Posterior vena cava (tissue), 2 donors: Measurements from ENCODE around the gene CACNA1B. TPM values are rescaled to one million over a fixed set of nuclear protein-coding genes. Genes with fewer than 3 reads are reported as not detected.

Experiments
- DNase-seq: peaks from one replicate; pipeline ENCODE4 v3.0.0-alpha.2; 2020; ENCODE audit warnings: low spot score
- intact Hi-C, 2 donors: fragments of 100-400 bp; cut with DNase I; formaldehyde crosslinking; loops; one replicate each; pipeline versions ENCODE4 v1.14.1 to v1.14.2; 2022 to 2023
- total RNA-seq, 2 donors: library from RNA; stranded (reverse); fragmentation: NEBNext Ultra II Directional; extraction: Animal tissue kit (Norgen Biotek cat#: 25700); gene quantifications; one replicate each; pipeline ENCODE4 v1.2.1, GENCODE V29; 2021
- donor health status: DM: yes; HTN: yes; CAD: no.
- donor health status: DM: yes; HTN: yes; CAD: no.

Gene CACNA1B
- total RNA-seq, 2 donors from 2014 or later: 0.09 to 0.10 TPM

DNA sequence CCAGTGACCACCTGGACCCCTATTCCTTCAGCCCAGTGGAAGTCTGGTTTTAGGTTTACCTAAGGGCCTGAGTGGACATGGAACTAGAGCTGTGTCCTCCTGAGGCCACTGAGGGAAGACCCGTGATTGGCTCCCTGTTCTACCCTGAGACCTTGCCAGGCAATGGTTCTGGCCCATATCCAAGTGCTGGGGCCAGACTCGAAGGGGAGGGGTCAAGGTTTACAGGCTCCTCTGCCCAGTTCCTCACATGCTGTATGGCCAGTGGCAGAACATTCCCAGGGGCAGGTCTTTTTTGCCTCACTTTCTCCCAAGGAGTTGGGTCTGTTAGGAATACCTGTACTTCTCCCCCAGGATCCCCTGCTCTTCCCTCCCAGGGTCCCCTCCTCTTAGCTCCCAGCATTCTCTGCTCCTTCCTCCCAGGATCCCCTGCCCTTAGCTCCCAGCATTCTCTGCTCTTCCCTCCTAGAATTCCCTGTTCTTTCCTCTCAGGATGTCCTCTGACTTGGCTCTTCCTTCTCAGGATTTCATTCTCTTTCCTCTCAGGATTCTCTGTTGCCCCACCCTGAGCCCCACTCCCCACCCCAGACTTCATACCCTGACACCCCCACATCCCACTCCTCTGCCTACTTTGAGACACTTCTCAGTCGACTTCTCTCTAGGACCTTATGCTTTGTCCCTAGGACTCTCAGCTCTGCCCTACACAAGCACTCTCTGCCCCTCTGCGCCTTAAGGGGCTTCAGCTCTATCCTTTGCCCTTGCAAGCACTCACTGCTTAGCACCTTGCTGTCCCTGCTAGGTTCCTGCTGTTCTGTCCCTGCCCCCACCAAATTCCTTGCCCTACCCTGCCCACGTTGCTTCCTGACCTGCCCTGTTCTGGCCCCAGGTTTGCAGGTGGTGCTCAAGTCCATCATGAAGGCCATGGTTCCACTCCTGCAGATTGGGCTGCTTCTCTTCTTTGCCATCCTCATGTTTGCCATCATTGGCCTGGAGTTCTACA is 36.5 kb downstream of the CACNA1B start:
- DNase-seq: no peak
- intact Hi-C loops: no loop called here

DNA sequence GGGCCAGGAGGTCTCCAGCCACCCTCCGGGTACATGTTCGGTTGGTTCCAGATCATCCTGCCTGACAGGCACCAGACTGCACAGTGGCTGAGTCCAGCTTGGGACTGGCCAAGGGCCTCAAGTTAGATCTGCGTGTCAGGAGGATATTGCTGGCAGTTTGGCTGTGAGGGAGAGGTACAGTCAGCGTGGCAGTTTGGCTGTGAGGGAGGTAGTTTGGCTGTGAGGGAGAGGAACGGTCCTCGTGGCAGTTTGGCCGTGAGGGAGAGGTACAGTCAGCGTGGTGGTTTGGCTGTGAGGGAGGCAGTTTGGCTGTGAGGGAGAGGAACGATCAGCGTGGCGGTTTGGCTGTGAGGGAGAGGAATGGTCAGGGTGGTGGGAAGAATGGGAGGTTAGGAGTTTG is 39.0 kb downstream of the CACNA1B start:
- DNase-seq: no peak
- intact Hi-C loops: no loop called here

DNA sequence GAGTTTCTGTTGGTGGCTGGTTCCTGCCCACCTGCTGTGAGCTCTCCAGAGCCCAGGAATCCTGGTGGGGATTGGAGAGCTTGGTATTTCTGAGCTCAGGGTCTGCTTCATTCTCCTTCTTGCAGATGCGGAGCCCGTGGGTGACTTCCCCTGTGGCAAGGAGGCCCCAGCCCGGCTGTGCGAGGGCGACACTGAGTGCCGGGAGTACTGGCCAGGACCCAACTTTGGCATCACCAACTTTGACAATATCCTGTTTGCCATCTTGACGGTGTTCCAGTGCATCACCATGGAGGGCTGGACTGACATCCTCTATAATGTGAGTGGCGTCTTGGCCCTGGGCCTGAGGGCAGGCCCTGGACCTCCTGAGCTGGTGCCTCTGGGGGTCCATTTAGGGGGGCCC is 39.5 kb downstream of the CACNA1B start:
- intact Hi-C loops: no loop called here
- DNase-seq: no peak

DNA sequence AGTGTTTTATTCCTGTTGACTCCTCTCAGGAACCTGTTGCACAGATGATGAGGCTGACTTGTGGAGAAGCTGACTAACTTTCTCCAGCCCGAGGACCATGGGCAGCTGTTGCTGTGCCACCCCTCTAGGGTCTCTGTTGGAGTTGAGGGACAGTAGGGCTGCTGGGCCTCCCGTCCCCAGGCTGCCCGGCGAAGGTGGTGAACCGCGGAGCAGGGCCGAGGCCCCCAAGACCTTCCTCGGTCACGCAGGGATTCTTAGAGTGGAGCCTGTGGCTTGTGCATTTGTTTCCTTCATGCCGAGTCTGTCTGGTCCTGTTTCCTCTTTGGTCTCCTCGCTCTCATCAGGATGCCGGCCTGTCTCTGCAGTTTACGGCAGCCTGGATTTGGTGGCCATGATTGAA is 40.2 kb downstream of the CACNA1B start:
- DNase-seq: no peak
- intact Hi-C loops: no loop called here

DNA sequence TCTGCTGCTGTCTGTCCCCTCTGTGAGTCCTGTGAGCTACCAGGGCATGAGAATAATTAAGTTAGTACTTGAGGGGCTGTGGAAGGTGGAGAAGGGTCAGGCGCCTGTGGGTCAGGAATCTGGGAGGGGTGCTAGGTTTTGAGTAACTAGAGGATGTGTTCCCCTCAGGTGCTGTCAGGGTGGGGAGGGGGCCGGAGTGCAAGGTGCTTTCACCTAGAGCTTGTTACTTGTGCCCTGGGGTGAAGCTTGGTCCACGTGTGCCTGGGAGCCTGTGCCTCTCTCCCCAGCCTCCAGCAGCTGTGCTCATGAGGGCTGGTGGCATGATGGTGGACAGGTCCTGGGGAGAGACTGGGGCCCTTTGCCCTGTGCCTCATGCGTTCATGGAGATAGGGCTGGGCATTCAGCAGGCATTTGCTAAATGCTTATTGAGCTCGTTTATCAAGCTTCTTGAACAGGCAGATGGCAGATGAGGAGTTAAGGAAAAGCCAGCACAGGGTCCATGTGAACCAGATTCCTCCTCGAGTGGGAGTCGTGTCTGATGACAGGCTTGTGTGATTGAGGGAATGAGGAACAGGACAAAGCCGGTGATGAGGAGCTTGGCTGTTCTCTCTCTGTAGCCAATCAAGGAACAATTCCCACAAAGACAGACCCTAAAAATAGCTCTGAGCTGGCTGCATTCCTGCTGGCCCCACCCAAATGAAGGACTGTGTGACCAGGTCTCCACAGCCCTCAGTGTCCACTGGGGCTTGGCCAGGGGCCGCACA is 40.9 kb downstream of the CACNA1B start:
- no peak for DNase-seq
- intact Hi-C loops: no loop called here

DNA sequence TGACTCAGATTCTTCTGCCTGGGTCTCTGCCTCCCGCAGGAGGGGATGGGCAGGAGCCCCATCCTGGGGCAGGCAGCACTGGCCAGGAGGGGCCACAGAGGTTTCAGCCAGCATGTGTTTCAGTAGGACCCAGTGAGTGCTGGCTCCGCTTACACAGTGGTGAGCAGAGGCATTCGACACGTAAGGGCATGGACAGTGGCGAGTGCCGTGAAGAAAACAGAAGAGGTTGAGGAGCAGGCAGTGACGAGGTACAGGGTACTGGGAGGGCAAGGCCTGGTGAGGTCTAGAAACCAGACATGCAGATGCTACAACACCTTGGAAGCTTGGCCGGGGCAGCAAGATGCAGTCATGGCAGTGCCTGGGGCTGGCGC is 41.5 kb downstream of the CACNA1B start:
- intact Hi-C loops: no loop called here
- no peak for DNase-seq

DNA sequence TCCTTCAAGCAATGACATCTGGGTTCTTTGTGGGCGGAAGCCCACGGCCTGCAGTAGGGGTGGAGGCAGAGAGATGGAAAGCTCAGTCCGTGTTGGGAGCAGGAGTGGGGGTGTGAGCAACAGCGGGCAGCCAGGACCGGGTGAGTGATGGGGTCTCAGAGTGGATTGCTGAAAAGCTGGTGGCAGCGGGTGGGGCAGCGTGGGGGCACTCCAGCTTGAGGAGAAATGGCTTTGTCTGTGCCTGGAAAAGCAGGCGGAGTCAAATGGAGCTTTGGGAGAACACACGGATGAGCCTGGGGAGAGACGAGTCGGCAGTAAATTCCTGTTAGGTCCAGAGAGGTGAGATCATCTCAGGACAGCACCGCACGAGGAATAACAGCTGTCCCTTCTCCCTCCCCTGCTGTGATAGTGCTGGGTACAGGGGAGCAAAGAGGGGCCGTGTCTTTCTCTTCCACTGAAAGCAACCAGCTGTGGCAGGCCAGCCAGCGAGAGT is 42.1 kb downstream of the CACNA1B start:
- no peak for DNase-seq
- intact Hi-C loops: no loop called here

DNA sequence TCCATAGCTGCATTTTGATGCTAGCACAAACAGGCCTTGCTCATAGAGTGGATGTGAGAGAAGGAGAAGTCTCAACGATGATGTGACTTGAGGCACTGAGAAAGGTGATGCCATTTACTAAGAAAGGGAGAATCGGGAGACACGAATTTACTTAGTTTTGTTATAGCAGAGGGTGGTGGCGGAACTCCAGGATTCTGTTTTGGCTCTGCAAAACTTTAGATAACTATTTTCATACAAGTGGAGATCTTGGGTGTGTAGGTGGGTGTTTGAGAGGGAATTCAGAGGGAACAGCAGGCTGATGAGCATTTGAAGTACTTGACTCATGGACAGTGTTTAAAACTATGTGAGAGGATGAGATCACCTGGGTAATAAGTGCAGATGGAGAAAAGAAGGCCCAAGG is 43.2 kb downstream of the CACNA1B start:
- no peak for DNase-seq
- intact Hi-C loops: no loop called here

DNA sequence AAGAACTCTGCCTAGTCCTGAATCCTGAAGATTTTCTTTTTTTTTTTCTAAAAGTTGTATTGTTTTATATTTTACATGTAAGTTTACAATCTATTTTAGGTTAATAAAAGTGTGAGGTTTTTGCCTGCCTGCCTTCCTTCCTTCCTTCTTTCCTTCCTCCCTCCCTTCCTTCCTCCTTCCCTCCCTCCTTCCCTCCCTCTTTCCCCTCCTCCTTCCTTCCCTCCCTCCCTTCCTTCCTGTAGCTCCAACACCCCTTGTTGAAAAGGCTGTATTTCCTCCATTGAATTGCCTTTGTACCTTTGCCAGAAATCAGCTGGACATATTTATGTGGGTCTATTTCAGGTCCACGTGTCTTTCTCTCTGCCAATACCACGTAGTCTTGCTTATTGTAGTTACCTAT is 46.6 kb downstream of the CACNA1B start:
- DNase-seq: no peak
- intact Hi-C loops: no loop called here

DNA sequence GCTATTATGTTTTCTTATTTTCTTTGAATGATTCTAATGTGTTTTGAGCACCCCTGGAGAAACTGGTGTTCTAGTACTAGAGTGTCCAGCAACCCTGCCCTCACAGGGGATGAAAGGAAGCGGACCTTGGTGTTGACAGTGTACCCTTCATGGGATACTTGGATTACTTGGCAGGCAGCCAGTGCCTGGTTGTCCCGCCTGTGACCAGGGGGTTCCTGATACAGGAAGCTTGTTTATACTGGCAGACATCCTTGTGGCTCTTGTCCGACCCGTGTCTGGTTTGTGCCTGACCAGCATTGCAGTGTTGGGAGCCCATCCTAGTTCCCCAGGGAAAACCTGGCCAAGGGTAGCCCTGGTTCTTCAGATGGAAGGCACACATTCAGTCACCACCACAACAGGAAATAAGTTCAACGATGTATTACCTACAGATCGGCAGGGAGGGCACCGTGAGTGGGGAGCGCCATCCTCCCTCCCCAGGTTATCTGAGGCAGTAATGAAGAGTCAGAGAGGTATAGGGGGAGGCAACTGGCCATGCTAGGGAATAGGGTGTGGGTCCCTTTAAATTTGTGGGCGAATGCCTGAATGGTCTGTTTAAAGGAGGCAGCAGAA is 47.3 kb downstream of the CACNA1B start:
- DNase-seq: no peak
- intact Hi-C loops: no loop called here

DNA sequence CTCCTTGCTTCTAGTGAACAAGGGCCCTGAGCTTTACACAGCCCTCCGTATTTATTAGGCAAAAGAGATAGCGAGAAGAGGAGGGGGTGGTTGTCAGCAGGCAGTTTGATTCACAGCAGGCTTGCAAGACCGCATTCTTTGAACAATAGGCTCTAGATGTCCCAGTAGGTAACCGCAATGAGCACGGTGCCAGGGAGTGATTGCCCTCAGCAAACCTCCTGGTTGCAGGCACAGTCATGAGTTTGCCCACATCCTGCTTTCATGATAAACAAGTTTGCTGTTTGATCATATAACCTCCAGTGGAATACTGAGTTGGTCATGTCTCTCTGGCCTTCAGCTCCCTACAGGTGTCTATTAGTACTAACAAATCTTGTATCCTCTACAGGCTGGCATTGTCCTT is 66.1 kb downstream of the CACNA1B start:
- DNase-seq: no peak
- intact Hi-C loops: no loop called here

DNA sequence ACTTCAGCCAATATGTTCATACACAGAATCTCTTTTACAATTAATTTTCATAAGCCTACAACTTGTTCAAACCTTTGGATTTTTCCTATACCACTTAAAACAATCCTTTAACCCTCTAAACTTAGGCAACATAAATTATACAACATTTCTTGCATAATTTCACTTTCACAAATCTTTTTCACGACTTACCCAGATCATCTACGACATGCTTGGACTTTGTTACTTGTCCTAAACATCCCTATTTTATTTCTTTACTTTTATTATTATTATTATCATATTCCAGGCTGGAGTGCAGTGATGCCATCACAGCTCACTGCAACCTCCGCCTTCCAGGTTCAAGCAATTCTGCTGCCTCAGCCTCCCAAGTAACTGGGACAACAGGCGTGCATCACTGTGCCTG is 68.0 kb downstream of the CACNA1B start:
- no peak for DNase-seq
- intact Hi-C loops: no loop called here

DNA sequence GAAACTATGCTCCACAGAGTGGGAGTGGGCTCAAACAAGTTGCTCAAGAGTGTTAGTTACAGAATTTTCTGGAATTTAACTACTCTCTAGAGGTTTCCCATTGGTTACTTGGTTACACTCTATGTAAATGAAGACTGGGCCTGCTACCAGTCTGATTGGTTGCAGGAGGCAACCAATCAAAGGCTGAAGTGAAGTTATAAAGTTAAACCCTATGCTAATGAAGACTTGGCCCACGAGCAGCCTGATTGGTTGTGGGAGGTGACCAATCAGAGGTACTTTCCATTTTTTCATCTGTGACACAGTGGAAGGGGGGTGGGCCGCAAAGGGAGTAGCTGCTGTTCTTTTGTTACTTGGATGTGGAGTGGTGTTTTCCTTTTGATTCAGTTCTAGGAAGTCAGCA is 69.4 kb downstream of the CACNA1B start:
- no peak for DNase-seq
- intact Hi-C loops: no loop called here

DNA sequence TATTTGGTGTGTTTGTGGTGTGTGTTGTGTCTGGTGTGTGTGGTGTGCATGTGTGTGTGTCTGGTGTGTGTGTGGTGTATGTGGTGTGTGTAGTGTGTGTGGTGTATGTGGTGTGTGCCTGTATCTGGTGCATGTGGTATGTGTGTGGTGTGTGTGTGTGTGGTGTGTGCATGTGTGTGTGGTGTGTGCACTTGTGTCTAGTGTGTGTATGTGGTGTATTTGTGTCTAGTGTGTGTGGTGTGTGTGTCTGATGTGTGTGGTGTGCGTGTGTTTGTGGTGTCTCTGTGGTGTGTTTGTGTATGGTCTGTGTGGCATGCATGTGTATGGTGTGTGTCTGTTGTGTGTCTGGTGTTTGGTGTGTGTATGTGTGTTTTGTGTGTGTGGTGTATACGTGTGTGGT is 71.1 kb downstream of the CACNA1B start:
- intact Hi-C loops: no loop called here
- no peak for DNase-seq

DNA sequence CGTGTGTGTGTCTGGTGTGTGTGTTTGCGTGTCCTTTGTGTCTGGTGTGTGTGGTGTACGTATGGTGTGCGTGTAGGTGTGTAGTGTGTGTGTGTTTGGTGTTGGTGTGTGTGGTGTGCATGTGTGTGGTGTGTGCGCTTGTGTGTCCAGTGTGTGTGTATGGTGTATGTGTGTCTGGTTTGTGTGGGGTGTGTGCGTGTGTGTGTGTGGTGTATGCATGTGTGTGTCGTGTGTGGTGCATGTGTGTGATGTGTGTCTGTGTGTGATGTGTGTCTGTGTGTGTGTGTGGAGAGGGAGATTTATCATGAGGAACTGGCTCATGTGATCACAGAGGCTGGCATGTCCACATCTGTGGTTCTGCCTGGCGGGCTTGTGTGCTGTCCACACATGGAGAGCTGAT is 71.7 kb downstream of the CACNA1B start:
- intact Hi-C loops: no loop called here

DNA sequence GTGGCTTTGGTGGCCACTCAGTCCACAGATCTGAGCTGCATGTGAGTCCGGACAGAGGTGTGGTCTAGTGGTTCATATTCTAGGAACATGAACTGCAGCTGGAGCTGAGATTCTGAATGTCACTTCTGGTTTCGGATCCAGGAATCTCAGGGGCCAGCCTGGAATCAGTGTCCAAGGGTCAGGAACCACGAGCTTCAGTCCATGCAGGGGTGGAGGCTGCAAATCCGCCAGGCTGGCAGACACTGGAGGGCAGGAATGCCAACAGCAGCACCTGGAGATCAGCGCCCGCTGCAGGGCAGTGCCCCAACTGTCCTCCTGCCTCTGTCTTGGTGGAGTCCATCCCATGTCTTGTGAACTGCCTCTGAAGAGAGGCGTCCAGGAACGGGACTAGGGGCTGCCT is 73.5 kb downstream of the CACNA1B start:
- no peak for DNase-seq
- intact Hi-C loops: no loop called here

More for the DNA sequence above, 71.7 kb downstream of the CACNA1B start:
- DNase-seq: no peak

DNA sequence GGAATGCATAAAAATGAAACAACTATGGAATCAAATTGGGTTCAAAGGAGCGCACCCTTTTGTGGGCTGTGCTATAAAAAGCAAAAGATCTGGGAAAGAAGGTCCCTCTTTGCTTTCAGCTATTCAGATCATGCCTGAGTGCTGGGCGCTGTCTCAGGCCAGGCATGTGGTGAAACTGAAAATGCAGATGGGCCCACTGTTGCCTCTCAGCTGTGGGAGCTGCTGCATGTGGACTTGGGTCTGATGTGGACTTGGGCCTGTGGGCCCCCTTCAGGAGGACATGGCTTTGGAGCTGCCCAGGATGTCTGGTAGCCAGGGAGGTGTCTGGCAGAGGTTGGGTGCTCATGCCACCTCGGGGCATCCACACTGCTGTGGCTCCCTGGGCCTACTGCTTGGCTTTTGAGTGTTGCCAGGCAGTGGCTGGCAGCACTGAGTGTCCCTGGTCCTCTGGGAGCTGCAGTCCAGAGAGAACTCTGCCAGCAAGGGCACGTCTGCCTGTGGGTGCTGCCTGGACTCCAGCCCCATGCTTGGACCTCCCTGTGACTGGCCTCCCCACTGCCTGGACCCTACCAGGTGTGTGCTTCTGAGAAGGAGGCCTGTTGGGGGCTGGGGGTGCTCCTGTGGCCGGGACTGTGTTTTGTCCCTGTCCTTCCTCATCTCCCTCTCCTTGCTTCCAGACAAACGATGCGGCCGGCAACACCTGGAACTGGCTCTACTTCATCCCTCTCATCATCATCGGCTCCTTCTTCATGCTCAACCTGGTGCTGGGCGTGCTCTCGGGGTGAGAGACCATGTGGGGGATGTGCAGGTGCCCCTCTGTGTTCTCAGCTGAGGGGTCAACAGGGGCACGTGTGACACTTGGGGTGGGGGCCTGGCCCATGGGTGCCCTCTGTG is 74.3 kb downstream of the CACNA1B start:
- intact Hi-C loops: no loop called here
- DNase-seq: no peak

DNA sequence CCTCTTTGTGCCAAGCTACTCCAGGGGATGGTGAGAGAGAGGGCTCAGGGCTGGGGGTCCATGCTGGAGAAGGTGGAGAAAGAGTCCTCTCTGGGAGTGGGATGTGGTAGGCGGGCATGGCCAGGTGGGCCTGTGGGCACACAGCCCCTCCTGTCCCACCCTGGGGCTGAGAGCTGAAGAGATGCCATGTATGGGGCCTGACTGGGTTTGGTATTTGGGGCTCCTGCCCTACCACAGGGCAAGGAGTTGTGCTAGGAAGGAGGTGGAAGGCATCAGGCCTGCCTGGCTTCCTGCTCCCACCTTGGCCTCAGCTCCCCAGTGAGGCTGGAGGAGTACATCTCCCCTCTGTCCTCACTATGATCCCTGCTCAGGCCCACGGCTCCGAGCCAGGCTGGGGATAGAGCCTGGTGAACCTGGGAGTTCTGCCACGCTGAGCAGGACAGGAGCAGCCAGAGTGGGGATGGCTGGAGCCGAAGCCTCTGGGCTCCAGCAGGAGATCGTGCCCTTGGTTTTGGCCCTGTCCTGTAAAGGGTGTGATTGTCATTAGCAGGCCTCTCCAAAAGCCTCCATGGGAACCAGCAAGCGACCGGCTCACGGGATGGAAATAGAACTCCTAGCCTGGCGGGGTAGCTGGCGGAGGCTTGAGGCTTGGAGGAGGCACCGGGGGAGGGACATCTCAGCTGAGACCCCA is 75.5 kb downstream of the CACNA1B start:
- intact Hi-C loops: no loop called here
- DNase-seq: no peak
